Right cardiac atrium (tissue), 5 donors: ENCODE data around the gene UBE2E2. TPM values are rescaled to one million over a fixed set of nuclear protein-coding genes. Genes with fewer than 3 reads are reported as not detected.

ENCODE experiments used
- ATAC-seq, 2 donors: fragments of 200-7000 bp; cut with Tn5 transposase; one replicate each; pipeline versions ENCODE4 v1.8.0 to v1.9.1; 2020; ENCODE audit warnings: moderate library complexity in 2 of 2, mild to moderate bottlenecking in 1 of 2
- DNase-seq, 3 donors: peaks; one replicate each; pipeline ENCODE4 v3.0.0-alpha.2; 2020
- H3K27ac ChIP-seq: one replicate; pipeline ENCODE4 v1.5.1; 2013; ENCODE audit warnings: mild to moderate bottlenecking, low read length, control low read depth, moderate library complexity
- H3K27me3 ChIP-seq: one replicate; pipeline ENCODE4 v1.6.1; 2013; ENCODE audit not compliant: control insufficient read depth, insufficient read depth
- H3K4me1 ChIP-seq: one replicate; pipeline ENCODE4 v1.6.1; 2013; ENCODE audit warnings: low read length; ENCODE audit not compliant: control insufficient read depth, insufficient read depth
- H3K4me3 ChIP-seq: one replicate; pipeline ENCODE4 v1.5.1; 2013; ENCODE audit warnings: low read length, control low read depth
- H3K9me3 ChIP-seq: one replicate; pipeline ENCODE4 v1.6.1; 2013; ENCODE audit warnings: low read length; ENCODE audit not compliant: control insufficient read depth
- WGBS: extraction: QIAGEN DNeasy Blood & Tissue Kit; methylation state at CpG from one replicate; pipeline ENCODE4 v1.1.7; 2013; 5-methylcytosine and 5-hydroxymethylcytosine counted together
- intact Hi-C, 4 donors: fragments of 100-400 bp; cut with DNase I; formaldehyde crosslinking; loops; one replicate each; pipeline versions ENCODE4 v1.11.0 to v1.14.0; 2022 to 2023
- polyA plus RNA-seq: library from polyadenylated mRNA; stranded (reverse); fragments of 200-250 nt; gene quantifications from one replicate; pipeline ENCODE4 v1.2.3, GENCODE V29; 2013
- total RNA-seq, 4 donors: library from RNA; stranded (reverse); fragmentation: NEBNext Ultra II Directional; extraction: Animal tissue kit (Norgen Biotek cat#: 25700); gene quantifications; one replicate each; pipeline ENCODE4 v1.2.1, GENCODE V29; 2021
- donor health status: healthy with polysubstance abuse.
- donor health status: DM: no; HTN: yes; CAD: no.
- donor health status: DM: no; HTN: no; CAD: no.
- donor health status: DM: no; HTN: yes; CAD: no; lungs with severe emphysema.
- donor health status: DM: yes; HTN: yes; CAD: no.

Gene UBE2E2
- total and polyA plus RNA-seq, 5 donors = 32.3 to 49.2 (median 45.2) TPM

- H3K9me3 ChIP-seq = no peaks in the 10 kb centered on the region
- no peak overlapping the region for H3K27ac ChIP-seq
- H3K4me3 ChIP-seq = no peak overlapping the region
- intact Hi-C loops = no loop called here
- WGBS = 98% methylated on average over 4 of the region's 4 CpGs
- H3K4me1 ChIP-seq = no peaks in the 10 kb centered on the region
- no peaks in the 10 kb centered on the region for H3K27me3 ChIP-seq
- DNase-seq = no peak
- ATAC-seq = no peak
These were observed 339.0 kb downstream of the UBE2E2 start for GRCh38 chr3:23542079-23542478.

GRCh38 chr3:23546181-23546580 is 343.1 kb downstream of the UBE2E2 start:
- Histone ChIP-seq H3K9me3 (no peaks in the 10 kb centered on the region), H3K4me3 (no peak overlapping the region), H3K4me1 (no peaks in the 10 kb centered on the region), H3K27me3 (no peaks in the 10 kb centered on the region), H3K27ac (no peak overlapping the region)
- WGBS = 97% methylated on average over 2 of the region's 2 CpGs
- intact Hi-C loops = no loop called here
- no peak for DNase-seq
- no peak for ATAC-seq

- DNase-seq (no peak), ATAC-seq (no peak)
- Histone ChIP-seq H3K27ac (no peak overlapping the region), H3K27me3 (no peaks in the 10 kb centered on the region), H3K9me3 (no peaks in the 10 kb centered on the region), H3K4me1 (no peaks in the 10 kb centered on the region), H3K4me3 (no peak overlapping the region)
- intact Hi-C loops = no loop called here
- 89% methylated on average over 4 of the region's 4 CpGs for WGBS
These were observed 345.0 kb downstream of the UBE2E2 start for GRCh38 chr3:23547905-23548650.

GRCh38 chr3:23548706-23549105 is 345.6 kb downstream of the UBE2E2 start:
- no peak overlapping the region for H3K27ac ChIP-seq
- no peak for DNase-seq
- no peak for ATAC-seq
- intact Hi-C loops = no loop called here
- no peaks in the 10 kb centered on the region for H3K9me3 ChIP-seq
- no peaks in the 10 kb centered on the region for H3K27me3 ChIP-seq
- no peaks in the 10 kb centered on the region for H3K4me1 ChIP-seq
- no peak overlapping the region for H3K4me3 ChIP-seq

GRCh38 chr3:23549148-23549910 is 346.2 kb downstream of the UBE2E2 start:
- intact Hi-C loops = no loop called here

GRCh38 chr3:23550402-23550801 is 347.3 kb downstream of the UBE2E2 start:
- WGBS = 93% methylated on average over 1 of the region's 1 CpG
- intact Hi-C loops = no loop called here

More at GRCh38 chr3:23549148-23549910, 346.2 kb downstream of the UBE2E2 start:
- Histone ChIP-seq H3K4me3 (no peak overlapping the region), H3K9me3 (no peaks in the 10 kb centered on the region), H3K4me1 (no peaks in the 10 kb centered on the region), H3K27me3 (no peaks in the 10 kb centered on the region), H3K27ac (no peak overlapping the region)
- WGBS = 96% methylated on average over 8 of the region's 8 CpGs
- DNase-seq (no peak), ATAC-seq (no peak)

GRCh38 chr3:23552506-23552905 is 349.4 kb downstream of the UBE2E2 start:
- intact Hi-C loops = no loop called here
- H3K27ac ChIP-seq = no peak overlapping the region
- H3K9me3 ChIP-seq = no peaks in the 10 kb centered on the region
- H3K4me1 ChIP-seq = no peaks in the 10 kb centered on the region
- 87% methylated on average over 1 of the region's 1 CpG for WGBS
- DNase-seq (no peak), ATAC-seq (no peak)
- H3K27me3 ChIP-seq = no peaks in the 10 kb centered on the region
- no peak overlapping the region for H3K4me3 ChIP-seq

More at GRCh38 chr3:23550402-23550801, 347.3 kb downstream of the UBE2E2 start:
- DNase-seq (no peak), ATAC-seq (no peak)
- H3K27me3 ChIP-seq = no peaks in the 10 kb centered on the region
- no peaks in the 10 kb centered on the region for H3K9me3 ChIP-seq
- H3K27ac ChIP-seq = no peak overlapping the region
- no peaks in the 10 kb centered on the region for H3K4me1 ChIP-seq
- no peak overlapping the region for H3K4me3 ChIP-seq

- ATAC-seq = no peak
- intact Hi-C loops = no loop called here
- Histone ChIP-seq H3K9me3 (no peaks in the 10 kb centered on the region), H3K4me3 (no peak overlapping the region), H3K27ac (no peak overlapping the region), H3K27me3 (no peaks in the 10 kb centered on the region), H3K4me1 (no peaks in the 10 kb centered on the region)
- WGBS = 90% methylated on average over 3 of the region's 3 CpGs
- no peak for DNase-seq
These were observed 350.2 kb downstream of the UBE2E2 start for GRCh38 chr3:23553353-23553752.

- H3K4me3 ChIP-seq = no peak overlapping the region
- ATAC-seq (no peak), DNase-seq (no peak)
- no peaks in the 10 kb centered on the region for H3K4me1 ChIP-seq
- intact Hi-C loops = no loop called here
- 85% methylated on average over 5 of the region's 5 CpGs for WGBS
- H3K27me3 ChIP-seq = no peaks in the 10 kb centered on the region
- H3K27ac ChIP-seq = no peak overlapping the region
- no peaks in the 10 kb centered on the region for H3K9me3 ChIP-seq
These were observed 362.1 kb downstream of the UBE2E2 start for GRCh38 chr3:23565041-23565775.

GRCh38 chr3:23566499-23566898 is 363.4 kb downstream of the UBE2E2 start:
- Histone ChIP-seq H3K27ac (no peak overlapping the region), H3K4me3 (no peak overlapping the region), H3K27me3 (no peaks in the 10 kb centered on the region), H3K4me1 (no peaks in the 10 kb centered on the region), H3K9me3 (no peaks in the 10 kb centered on the region)
- 85% methylated on average over 2 of the region's 2 CpGs for WGBS
- no peak for ATAC-seq
- DNase-seq = no peak
- intact Hi-C loops = no loop called here

- no peak overlapping the region for H3K27ac ChIP-seq
- intact Hi-C loops = no loop called here
- ATAC-seq (peak; percentile 57 to 90), DNase-seq (no peak)
- H3K9me3 ChIP-seq = no peaks in the 10 kb centered on the region
- 16% methylated on average over 3 of the region's 3 CpGs for WGBS
- no peaks in the 10 kb centered on the region for H3K27me3 ChIP-seq
- H3K4me3 ChIP-seq = no peak overlapping the region
- no peaks in the 10 kb centered on the region for H3K4me1 ChIP-seq
These were observed 364.8 kb downstream of the UBE2E2 start for GRCh38 chr3:23567917-23568316.
